ENCODE results near the gene ZNF282. TPM values are rescaled to one million over a fixed set of nuclear protein-coding genes. Genes with fewer than 3 reads are reported as not detected.

The ZNF282 gene
- polyA plus RNA-seq, 3 donors = 27.5 to 33.3 (median 29.0) TPM

GRCh38 chr7:149181450-149181790, 13.9 kb upstream of the ZNF282 start:
- DNase-seq = no peak

- DNase-seq = no peak
Observed at GRCh38 chr7:149184274-149184673, 11.1 kb upstream of the ZNF282 start.

GRCh38 chr7:149188213-149188612, 7.1 kb upstream of the ZNF282 start:
- DNase-seq = no peak

- DNase-seq = no peak
Observed at GRCh38 chr7:149188637-149189259, 6.6 kb upstream of the ZNF282 start.

DNA sequence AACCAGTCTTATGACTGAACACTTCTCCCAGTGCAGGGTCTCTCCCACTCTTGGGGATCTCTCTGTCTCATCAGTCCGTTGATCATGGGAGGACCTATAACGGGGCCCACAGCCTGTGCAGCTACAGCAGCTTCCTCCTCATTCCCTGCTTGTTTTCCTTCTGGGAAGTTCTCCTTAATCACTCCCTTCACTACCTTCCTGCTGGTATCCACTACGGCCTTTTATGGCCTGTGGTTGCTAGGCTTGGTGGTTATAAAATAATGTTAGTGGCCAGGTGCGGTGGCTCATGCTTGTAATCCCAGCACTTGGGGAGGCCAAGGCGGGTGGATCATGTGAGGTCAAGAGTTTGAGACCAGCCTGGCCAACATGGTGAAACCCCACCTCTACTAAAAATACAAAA, 3.5 kb upstream of the ZNF282 start:
- no peak for DNase-seq

- DNase-seq = no peak
Observed at GRCh38 chr7:149194799-149195179, 557 bp upstream of the ZNF282 start.

GRCh38 chr7:149196151-149196704, 882 bp downstream of the ZNF282 start:
- DNase-seq = no peak

- no peak for DNase-seq
Observed at GRCh38 chr7:149196705-149197171, 1.4 kb downstream of the ZNF282 start.

- DNase-seq = no peak
Observed at GRCh38 chr7:149197675-149198074, 2.3 kb downstream of the ZNF282 start.

- DNase-seq = no peak
Observed at GRCh38 chr7:149198161-149198816, 2.9 kb downstream of the ZNF282 start.

DNA sequence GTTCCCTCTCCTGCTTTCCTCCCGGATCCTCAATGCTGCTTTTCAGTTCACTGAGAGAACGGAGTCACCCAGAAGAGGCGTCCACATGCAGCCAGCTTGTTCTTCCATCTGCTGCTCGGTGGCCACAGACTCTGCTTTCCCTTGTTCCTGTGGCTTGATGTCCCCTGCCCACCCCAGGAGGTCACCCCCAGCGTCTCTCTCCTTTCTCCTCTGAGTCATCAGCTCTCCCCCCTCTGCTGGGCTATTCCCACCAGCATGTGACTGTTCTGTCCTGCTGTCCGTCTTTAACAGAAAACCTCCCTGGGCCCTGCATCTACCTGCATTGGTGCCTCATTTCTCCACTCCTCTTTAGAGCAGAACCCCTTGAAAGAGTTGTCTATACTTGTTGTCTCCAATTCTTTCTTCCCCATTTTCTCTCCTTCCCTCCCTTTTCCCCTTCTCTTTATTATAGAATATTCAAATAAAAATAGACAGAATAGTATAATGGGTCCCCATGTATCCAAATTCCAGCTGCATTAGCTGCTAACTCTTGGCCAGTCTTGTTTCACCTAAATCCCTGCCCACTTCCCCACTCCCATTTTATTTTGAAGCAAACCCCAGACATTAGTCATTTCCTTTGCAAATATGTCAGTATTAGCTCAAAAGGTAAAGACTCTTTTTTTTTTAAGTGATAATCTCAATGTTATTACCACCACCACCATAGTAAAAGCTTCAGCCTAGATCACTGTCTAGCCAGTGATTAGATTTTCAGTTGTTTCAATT, 4.1 kb downstream of the ZNF282 start:
- DNase-seq = no peak

- DNase-seq = no peak
Observed at GRCh38 chr7:149202831-149203231, 7.5 kb downstream of the ZNF282 start.

DNA sequence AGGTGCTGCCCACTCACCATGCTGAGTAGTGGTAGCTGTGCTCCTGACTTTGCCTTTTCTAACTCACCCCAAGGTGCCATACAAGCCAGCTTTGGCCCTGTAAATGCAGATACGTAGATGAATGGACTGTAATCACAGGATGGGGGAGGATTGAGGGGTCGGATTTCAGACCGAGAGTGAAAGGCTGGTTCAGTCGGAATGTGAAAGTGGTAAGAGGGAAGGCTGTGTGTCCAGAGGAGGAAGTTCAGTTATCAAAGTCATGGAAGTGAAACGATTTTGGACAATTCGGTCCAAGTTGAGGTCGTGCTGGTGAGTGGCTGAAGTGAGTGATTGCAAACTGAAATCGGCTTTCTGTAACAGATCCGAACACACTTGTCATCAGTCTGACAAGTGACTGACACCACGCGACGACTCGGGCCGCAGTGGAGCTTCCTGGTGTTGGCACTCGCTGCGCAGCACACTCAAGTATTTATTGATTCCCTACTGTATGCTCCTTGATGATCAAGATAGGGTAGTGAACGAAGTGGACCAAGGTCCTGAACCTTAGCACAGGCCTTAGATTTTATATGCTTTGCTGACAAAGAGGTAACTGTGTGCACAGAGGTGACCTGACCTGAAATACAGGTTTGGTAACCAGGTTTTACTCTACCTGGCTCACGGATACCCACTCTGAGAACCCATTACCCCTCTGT, 10.5 kb downstream of the ZNF282 start:
- no peak for DNase-seq

DNA sequence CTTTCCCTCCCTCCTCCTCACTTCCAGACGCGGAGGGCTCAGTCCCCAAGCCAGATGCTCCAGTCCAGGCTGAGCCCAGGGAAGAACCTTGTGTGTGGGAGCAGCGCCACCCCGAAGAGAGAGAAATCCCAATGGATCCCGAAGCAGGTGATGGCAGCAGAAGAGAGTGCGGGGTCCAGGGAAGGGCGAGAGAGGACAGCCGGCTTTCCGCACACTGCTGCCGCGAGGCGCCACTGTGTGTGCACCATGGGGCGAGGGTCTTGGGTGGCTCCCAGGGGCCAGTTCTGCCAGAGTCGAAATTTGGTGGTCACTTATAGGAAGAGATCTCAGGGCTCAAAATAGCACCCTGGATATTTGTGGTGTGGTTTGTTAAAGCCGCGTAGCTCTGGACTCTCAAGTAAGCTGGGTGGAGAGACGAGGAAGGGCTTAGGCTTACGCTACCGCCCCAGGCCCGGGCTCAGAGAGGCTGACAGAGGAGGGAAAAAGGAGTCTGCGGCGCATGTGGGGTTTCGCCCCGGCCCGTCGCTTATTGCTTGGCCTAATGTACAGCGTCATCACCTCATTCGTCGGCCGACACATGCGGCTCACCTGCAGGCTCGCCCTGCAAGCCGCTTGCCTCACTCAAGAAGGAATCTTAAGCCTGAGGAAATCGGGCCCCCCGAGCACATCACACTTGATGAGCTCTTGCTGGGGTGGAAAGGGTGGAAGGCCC, 12.1 kb downstream of the ZNF282 start:
- no peak for DNase-seq

DNA sequence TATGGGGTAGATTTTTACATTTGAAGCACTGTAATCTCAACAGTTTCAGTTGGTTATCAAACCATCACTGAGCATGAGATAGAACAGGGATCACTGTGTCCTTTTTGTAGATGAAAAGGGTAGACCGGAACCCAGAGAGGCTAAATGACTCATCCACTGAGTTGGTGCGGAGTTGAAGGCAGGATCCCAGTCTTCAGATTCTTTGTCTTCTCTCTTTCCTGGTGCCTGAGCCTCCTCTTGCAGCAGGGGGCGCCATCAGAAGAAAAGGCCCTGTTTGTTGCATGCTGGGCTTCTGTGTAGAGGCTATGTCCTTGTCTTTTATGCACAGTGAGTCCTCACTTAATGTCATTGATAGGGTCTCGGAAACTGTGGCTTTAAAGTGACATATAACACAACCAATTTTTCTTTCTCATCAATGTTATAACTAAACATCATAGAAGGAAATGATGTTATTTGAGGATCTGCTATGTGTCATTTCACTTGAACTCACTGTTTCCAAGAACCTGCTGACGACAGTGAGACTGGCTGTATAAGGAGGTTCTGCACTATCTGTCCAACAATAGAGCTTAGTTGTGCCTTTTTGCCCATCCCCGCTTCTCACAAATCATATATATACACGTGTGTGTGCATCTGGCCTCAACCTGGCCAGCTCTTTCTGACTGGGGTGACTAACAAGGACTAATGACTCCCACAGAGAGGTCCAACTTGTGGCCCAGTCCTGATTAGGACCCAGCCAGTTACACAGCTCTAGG, 14.3 kb downstream of the ZNF282 start:
- no peak for DNase-seq

DNA sequence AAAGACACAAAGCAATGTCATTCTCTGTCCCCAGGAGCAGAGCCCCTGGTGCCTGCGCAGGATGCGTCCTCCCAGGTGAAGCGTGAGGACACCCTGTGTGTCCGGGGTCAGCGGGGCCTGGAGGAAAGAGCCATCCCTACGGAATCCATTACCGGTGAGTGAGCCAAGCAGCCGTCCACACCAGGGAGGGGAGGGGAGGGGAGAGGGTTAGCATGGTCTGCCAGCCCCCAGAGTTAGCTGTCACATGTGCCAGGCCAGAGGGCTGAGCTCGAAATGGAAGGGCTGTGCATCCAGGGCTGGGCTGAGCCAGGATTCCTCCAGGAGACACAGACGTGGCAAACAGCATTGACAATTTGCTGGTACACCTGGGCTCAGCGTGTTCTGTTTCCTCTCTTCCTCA, 15.2 kb downstream of the ZNF282 start:
- DNase-seq = no peak

DNA sequence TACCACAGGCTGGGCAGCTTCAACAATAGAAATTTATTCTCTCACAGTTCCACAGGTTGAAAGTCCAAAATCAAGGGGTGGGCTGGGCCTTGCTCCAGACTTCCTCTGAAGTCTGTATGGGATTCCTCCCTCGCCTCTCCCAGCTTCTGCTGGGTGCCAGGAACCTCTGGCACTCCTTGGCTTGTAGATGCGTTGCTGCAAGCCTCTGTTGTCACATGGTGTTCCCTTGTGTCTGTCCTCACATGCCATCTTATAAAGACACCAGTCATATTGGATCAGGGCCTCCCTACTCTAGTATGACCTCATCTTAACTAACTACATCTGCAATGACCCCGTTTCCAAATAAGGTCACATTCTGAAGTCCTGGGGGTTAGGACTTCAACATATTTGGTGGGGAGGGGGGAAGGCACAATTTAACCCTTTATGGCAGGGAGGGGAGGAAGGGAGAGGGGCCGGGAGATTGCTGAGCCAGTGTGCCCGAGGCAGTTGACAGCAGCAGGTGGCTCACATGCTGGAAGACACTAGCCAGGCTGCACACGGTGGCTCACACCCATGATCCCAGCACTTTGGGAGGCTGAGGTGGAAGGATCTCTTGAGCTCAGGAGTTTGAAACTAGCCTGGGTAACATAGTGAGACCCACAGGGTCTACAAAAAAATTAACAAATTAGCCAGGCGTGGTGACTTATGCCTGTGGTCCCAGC, 18.8 kb downstream of the ZNF282 start:
- DNase-seq = no peak

DNA sequence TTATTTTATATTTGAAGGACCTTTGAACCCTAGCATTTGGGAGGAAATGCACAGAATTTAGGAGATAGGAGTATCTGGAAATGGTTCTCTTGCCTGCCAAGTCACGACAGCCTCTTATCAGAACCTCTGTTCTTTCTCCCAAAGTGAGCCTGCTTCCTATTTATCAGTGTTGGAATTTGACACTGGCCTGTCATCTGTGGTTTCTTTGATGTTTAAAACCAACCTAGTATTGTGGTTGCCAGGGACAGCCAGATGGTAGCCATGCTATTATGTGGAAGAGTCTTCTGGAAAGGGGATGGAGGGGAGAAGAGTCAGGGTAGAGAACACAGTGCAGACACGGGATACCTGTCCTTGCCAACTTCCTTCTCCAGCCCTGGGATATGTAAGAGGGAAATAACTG, 21.1 kb downstream of the ZNF282 start:
- DNase-seq = no peak

GRCh38 chr7:149217570-149217969, 22.2 kb downstream of the ZNF282 start:
- DNase-seq = no peak

Data from renal pelvis (tissue), 4 donors.